Lung (tissue), 12 donors: Measurements from ENCODE around the gene ZNF267. TPM values are rescaled to one million over a fixed set of nuclear protein-coding genes. Genes with fewer than 3 reads are reported as not detected.
"Not testable (repeated sequence)": the region's sequence is repeated elsewhere in the genome, so short reads cannot be mapped to it uniquely, and the experiment has no call there.

Experiments
- ATAC-seq: fragments of 200-7000 bp; cut with Tn5 transposase; one replicate; pipeline ENCODE4 v1.9.1; 2020; ENCODE audit warnings: moderate number of reproducible peaks; ENCODE audit not compliant: insufficient read depth, low FRiP score
- DNase-seq, 3 donors: peaks; one replicate each; pipeline ENCODE4 v3.0.0-alpha.2; 2013 to 2017
- H3K27ac ChIP-seq, 2 donors: one replicate each; pipeline ENCODE4 v1.5.1; 2013; ENCODE audit warnings: mild to moderate bottlenecking in 2 of 2, moderate library complexity in 2 of 2, control low read depth in 1 of 2, inconsistent platforms in 1 of 2, low read depth in 1 of 2, low read length in 1 of 2
- H3K27me3 ChIP-seq, 3 donors: one replicate each; pipeline ENCODE4 v1.5.1; 2013; ENCODE audit warnings: low read length in 2 of 3; ENCODE audit not compliant: control insufficient read depth in 3 of 3, insufficient read depth in 3 of 3
- H3K36me3 ChIP-seq, 4 donors: one replicate each; pipeline ENCODE4 v1.5.1; 2013; ENCODE audit warnings: low read length in 4 of 4, mild to moderate bottlenecking in 1 of 4, moderate library complexity in 1 of 4; ENCODE audit not compliant: control insufficient read depth in 4 of 4, insufficient read depth in 4 of 4
- H3K4me1 ChIP-seq, 5 donors: one replicate each; pipeline ENCODE4 v1.5.1; 2013; ENCODE audit warnings: low read length in 5 of 5, mild to moderate bottlenecking in 2 of 5, moderate library complexity in 1 of 5; ENCODE audit not compliant: control insufficient read depth in 5 of 5, insufficient read depth in 5 of 5
- H3K4me3 ChIP-seq: one replicate; pipeline ENCODE4 v1.5.1; 2013; ENCODE audit warnings: mild to moderate bottlenecking, control low read depth, moderate library complexity
- H3K9ac ChIP-seq, 2 donors: one replicate each; pipeline ENCODE4 v1.5.1; 2013; ENCODE audit warnings: low read length in 2 of 2, control low read depth in 1 of 2; ENCODE audit not compliant: insufficient read depth in 1 of 2
- H3K9me3 ChIP-seq, 4 donors: one replicate each; pipeline ENCODE4 v1.5.1; 2013; ENCODE audit warnings: low read length in 3 of 4, mild to moderate bottlenecking in 1 of 4, moderate library complexity in 1 of 4; ENCODE audit not compliant: control insufficient read depth in 4 of 4, insufficient read depth in 3 of 4
- CTCF ChIP-seq: IDR thresholded peaks from 2 replicates; pipeline ENCODE4 v1.5.1; 2012; ENCODE audit warnings: mild to moderate bottlenecking; ENCODE audit errors: control extremely low read depth, extremely low read depth
- WGBS, 2 donors: extraction: QIAGEN DNeasy Blood & Tissue Kit; methylation state at CpG; one replicate each; pipeline ENCODE4 v1.1.7; 2013; 5-methylcytosine and 5-hydroxymethylcytosine counted together
- polyA plus RNA-seq, 2 donors: library from polyadenylated mRNA; stranded (reverse); fragments of 200-250 nt; gene quantifications; one replicate each; pipeline ENCODE4 v1.2.1, GENCODE V29; 2013
- total RNA-seq, 2 donors: library from RNA; depleted of rRNA in 1 of 2; stranded (reverse); fragments of >200 nt in 1 of 2; gene quantifications; one replicate each; pipeline ENCODE4 v1.2.1, GENCODE V29; 2014 to 2021
- donor health status: control.
- donor health status: control.
- donor health status: Bipolar disorder and iron deficiency.
- donor health status: healthy.
- donor health status: DM: yes; HTN: yes; CAD: no.

Gene ZNF267
- total and polyA plus RNA-seq, 4 donors: 5.6 to 20.6 (median 20.5) TPM

GRCh38 chr16:31888735-31889134 is 15.1 kb downstream of the ZNF267 start:
- DNase-seq (no peak), ATAC-seq (no peak)
- Histone ChIP-seq H3K9me3 (peaks cover 0 to 15% (median 1%) of the 10 kb centered on the region in 4 donors), H3K27ac (no peak overlapping the region), H3K27me3 (no peaks in the 10 kb centered on the region), H3K9ac (no peak overlapping the region), H3K4me1 (peaks cover 0 to 3% (median 0%) of the 10 kb centered on the region in 5 donors), H3K4me3 (no peak overlapping the region), H3K36me3 (peaks cover 17 to 33% (median 25%) of the 10 kb centered on the region in 4 donors)
- TF ChIP-seq CTCF: no peak

- ATAC-seq, H3K27ac ChIP-seq, H3K4me3 ChIP-seq, H3K4me1 ChIP-seq, H3K27me3 ChIP-seq, DNase-seq, H3K9ac ChIP-seq: not testable (repeated sequence)
- Histone ChIP-seq H3K36me3 (peaks cover 23 to 50% (median 27%) of the 10 kb centered on the region in 4 donors), H3K9me3 (peaks cover 3 to 26% (median 7%) of the 10 kb centered on the region in 4 donors)
- 95 to 97% methylated on average over 4 of the region's 4 CpGs for WGBS, 2 donors
These were observed 18.5 kb downstream of the ZNF267 start for GRCh38 chr16:31892111-31892510.

DNA sequence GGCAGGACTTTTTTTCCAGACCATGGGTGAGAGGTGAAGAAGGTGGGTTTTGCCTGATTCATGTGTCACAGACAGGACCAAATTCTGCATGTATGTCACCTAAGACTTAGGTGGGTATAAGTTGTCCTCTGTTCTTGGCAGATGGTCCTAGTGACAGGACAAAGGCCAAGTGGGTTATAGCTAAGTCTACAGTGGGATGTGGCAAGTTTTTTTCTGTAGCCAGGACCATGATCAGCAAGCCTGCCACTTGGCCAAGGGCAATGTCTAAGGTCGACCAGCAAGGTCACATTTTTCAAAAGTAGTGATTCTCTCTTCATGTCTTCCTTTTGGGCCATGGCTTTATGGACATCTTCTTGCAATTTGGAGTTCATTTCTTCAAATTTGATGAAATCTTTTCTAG is 20.2 kb downstream of the ZNF267 start:
- Histone ChIP-seq H3K27me3 (no peaks in the 10 kb centered on the region), H3K9ac (no peak overlapping the region), H3K36me3 (peaks cover 23 to 50% (median 27%) of the 10 kb centered on the region in 4 donors), H3K27ac (no peak overlapping the region), H3K9me3 (peaks cover 3 to 26% (median 10%) of the 10 kb centered on the region in 4 donors), H3K4me1 (peaks cover 0 to 5% (median 0%) of the 10 kb centered on the region in 5 donors), H3K4me3 (no peak overlapping the region)
- WGBS, 2 donors: 94 to 98% methylated on average over 1 of the region's 1 CpG
- ATAC-seq: no peak
- no peak for DNase-seq
- TF ChIP-seq CTCF: no peak

GRCh38 chr16:31897283-31897682 is 23.7 kb downstream of the ZNF267 start:
- Histone ChIP-seq H3K27ac (no peak overlapping the region), H3K4me3 (no peak overlapping the region), H3K36me3 (peaks cover 7 to 32% (median 18%) of the 10 kb centered on the region in 4 donors), H3K9ac (no peak overlapping the region), H3K27me3 (no peaks in the 10 kb centered on the region), H3K9me3 (peaks cover 2 to 25% (median 10%) of the 10 kb centered on the region in 4 donors), H3K4me1 (peaks cover 0 to 5% (median 0%) of the 10 kb centered on the region in 5 donors)
- DNase-seq (no peak), ATAC-seq (no peak)
- no peak for TF ChIP-seq CTCF
